Endothelial cell of umbilical vein (primary cell): ENCODE measurements around the gene IQGAP2. TPM values are rescaled to one million over a fixed set of nuclear protein-coding genes. Genes with fewer than 3 reads are reported as not detected.

Experiments
- BruUV-seq: library from RNA; stranded (reverse); fragments of 400-500 nt; replicated peaks from 2 replicates; lab custom pipeline; 2021; lab: Mats Ljungman, UMichigan
- CTCF ChIA-PET: fragments of 300-600, 350-600 bp; sonication (Branson Sonifier 250); formaldehyde crosslinking; loops from one replicate; lab custom pipeline; 2021; ENCODE audit warnings: antibody characterized with exemption, inconsistent platforms; lab: Charles Lee
- POLR2A ChIA-PET: fragments of 300-600, 350-600 bp; sonication (Branson Sonifier 250); formaldehyde crosslinking; loops from one replicate; lab custom pipeline; 2021; ENCODE audit warnings: antibody characterized with exemption, inconsistent platforms; lab: Charles Lee
- DNase-seq: peaks from one replicate; pipeline ENCODE4 v3.0.0-alpha.2; 2011; ENCODE audit warnings: low read depth, low spot score
- FAIRE-seq: peaks from 2 replicates; lab custom pipeline; 2011; peaks lifted over from hg19 to GRCh38; lab: Jason Lieb, UNC
- H2AFZ ChIP-seq: 2 replicates; pipeline ENCODE4 v1.6.0; 2012; ENCODE audit warnings: low read depth, low read length, control low read depth, inconsistent platforms
- H3K27ac ChIP-seq: 2 replicates; pipeline ENCODE4 v1.5.1; 2011; ENCODE audit warnings: low read depth, mild to moderate bottlenecking, control low read depth, low read length, moderate library complexity; ENCODE audit not compliant: insufficient read depth
- H3K27me3 ChIP-seq, 2 experiments: 2 replicates each; pipeline versions ENCODE4 v1.6.0 to v1.6.1; 2011; ENCODE audit warnings: low read length in 2 of 2, mixed read lengths in 1 of 2; ENCODE audit not compliant: control insufficient read depth in 2 of 2, insufficient read depth in 2 of 2
- H3K36me3 ChIP-seq, 2 experiments: 2 replicates in 1 of 2; 3 replicates in 1 of 2; pipeline ENCODE4 v1.5.1; 2011; ENCODE audit warnings: low read length in 2 of 2, mild to moderate bottlenecking in 1 of 2, moderate library complexity in 1 of 2; ENCODE audit not compliant: control insufficient read depth in 2 of 2, insufficient read depth in 2 of 2; ENCODE audit errors: extremely low read depth in 1 of 2
- H3K4me1 ChIP-seq: 3 replicates; pipeline ENCODE4 v1.5.1; 2011; ENCODE audit warnings: mild to moderate bottlenecking, low read length; ENCODE audit not compliant: control insufficient read depth, insufficient read depth; ENCODE audit errors: extremely low read depth
- H3K4me2 ChIP-seq: 2 replicates; pipeline ENCODE4 v1.6.1; 2011; ENCODE audit warnings: low read length, control low read depth, mixed read lengths; ENCODE audit not compliant: insufficient read depth
- H3K4me3 ChIP-seq, 3 experiments: fragments of 200-600 bp in 1 of 3; sonication (generic), shearing (Covaris generic) in 1 of 3; replicated peaks in 1 of 3; 2 replicates each; pipeline ENCODE4 v1.5.1; 2011 to 2016; ENCODE audit warnings: control low read depth in 3 of 3, low read length in 3 of 3, mild to moderate bottlenecking in 2 of 3, inconsistent platforms in 1 of 3, low read depth in 1 of 3, moderate library complexity in 1 of 3; ENCODE audit not compliant: insufficient read depth in 1 of 3
- H3K79me2 ChIP-seq: 2 replicates; pipeline ENCODE4 v1.6.0; 2012; ENCODE audit warnings: low read length, inconsistent platforms; ENCODE audit not compliant: control insufficient read depth, insufficient read depth
- H3K9ac ChIP-seq: replicated peaks from 2 replicates; pipeline ENCODE3; 2011; ENCODE audit warnings: low read length, control low read depth; ENCODE audit not compliant: insufficient read depth; ENCODE audit errors: extremely low read depth
- H3K9me1 ChIP-seq: replicated peaks from 3 replicates; pipeline ENCODE4 v1.6.0; 2011; ENCODE audit warnings: mild to moderate bottlenecking, low read length; ENCODE audit not compliant: control insufficient read depth, insufficient read depth; ENCODE audit errors: extremely low read depth
- H3K9me3 ChIP-seq: replicated peaks from 2 replicates; pipeline ENCODE4 v1.5.1; 2012; ENCODE audit warnings: low read length, inconsistent platforms; ENCODE audit not compliant: control insufficient read depth, insufficient read depth
- H4K20me1 ChIP-seq: replicated peaks from 2 replicates; pipeline ENCODE3; 2011; ENCODE audit warnings: mild to moderate bottlenecking, low read length; ENCODE audit not compliant: control insufficient read depth, insufficient read depth; ENCODE audit errors: extremely low read depth
- EZH2 ChIP-seq: IDR thresholded peaks from 2 replicates; pipeline ENCODE4 v1.6.1; 2012; ENCODE audit warnings: borderline replicate concordance, low read depth, mild to moderate bottlenecking, moderate library complexity, low read length, inconsistent platforms; ENCODE audit not compliant: severe bottlenecking
- FOS ChIP-seq: IDR thresholded peaks from 2 replicates; pipeline ENCODE4 v1.6.1; 2011; ENCODE audit warnings: mild to moderate bottlenecking, low read length, moderate library complexity, borderline replicate concordance; ENCODE audit not compliant: insufficient read depth
- GATA2 ChIP-seq: IDR thresholded peaks from 2 replicates; pipeline ENCODE4 v1.7.0; 2011; ENCODE audit warnings: low read depth, mild to moderate bottlenecking, moderate library complexity, mixed read lengths, low read length; ENCODE audit not compliant: insufficient read length, insufficient read depth
- JUN ChIP-seq: IDR thresholded peaks from 2 replicates; pipeline ENCODE4 v1.6.1; 2011; ENCODE audit warnings: borderline replicate concordance, low read depth; ENCODE audit not compliant: insufficient read length, insufficient read depth
- MYC ChIP-seq: IDR thresholded peaks from one replicate; pipeline ENCODE4 v1.6.1; 2011; ENCODE audit warnings: mild to moderate bottlenecking, low read depth, low read length
- POLR2A ChIP-seq: IDR thresholded peaks from 2 replicates; pipeline ENCODE4 v1.6.1; 2012; ENCODE audit warnings: low read depth, mild to moderate bottlenecking, control low read depth, low read length
- POLR2AphosphoS5 ChIP-seq: IDR thresholded peaks from 2 replicates; pipeline ENCODE4 v1.6.1; 2012; ENCODE audit warnings: low read depth, mild to moderate bottlenecking, control low read depth, low read length, moderate library complexity; ENCODE audit not compliant: insufficient read depth
- dilution Hi-C: fragments of 300-500 bp; cut with MboI; formaldehyde crosslinking; loops from one replicate; pipeline ENCODE4 v1.15.0; 2019; ENCODE audit warnings: low sequenced_read_pairs; ENCODE audit not compliant: extremely low pct_ligation_motif_present
- intact Hi-C: fragments of 100-400 bp; cut with micrococcal nuclease; formaldehyde crosslinking; loops from one replicate; pipeline ENCODE4 v1.10.0; 2022
- polyA plus RNA-seq, 4 experiments: library from polyadenylated mRNA; depleted of rRNA in 3 of 4; stranded (reverse) in 3 of 4; unstranded in 1 of 4; fragments of >200 nt; gene quantifications; 2 replicates each; pipeline versions ENCODE4 v1.2.1 to v1.2.3, GENCODE V29; 2011 to 2012; ENCODE audit warnings: missing spikeins in 1 of 4
- total RNA-seq: library from RNA; stranded (reverse); gene quantifications from 2 replicates; pipeline ENCODE4 v1.2.3, GENCODE V29; 2021
- TF ChIP-seq, protein P1 (sequence below): IDR thresholded peaks from 2 replicates; pipeline ENCODE4 v1.6.1; 2011; ENCODE audit not compliant: insufficient read depth, insufficient read length
- TF ChIP-seq, protein P2 (sequence below), 2 donors: IDR thresholded peaks; 1 replicate in 1 of 2; 2 replicates in 1 of 2; pipeline ENCODE4 v1.5.1; 2011; ENCODE audit warnings: low read length in 2 of 2, mild to moderate bottlenecking in 2 of 2, moderate library complexity in 2 of 2, control low read depth in 1 of 2, inconsistent platforms in 1 of 2, low read depth in 1 of 2; ENCODE audit not compliant: insufficient read depth in 1 of 2; ENCODE audit errors: extremely low read depth in 1 of 2

The IQGAP2 gene
- total and polyA plus RNA-seq, 2 donors (not counting 3 experiments of a cell fraction or from before 2014, with no cell fraction given): 4.5 to 4.7 TPM

DNA sequence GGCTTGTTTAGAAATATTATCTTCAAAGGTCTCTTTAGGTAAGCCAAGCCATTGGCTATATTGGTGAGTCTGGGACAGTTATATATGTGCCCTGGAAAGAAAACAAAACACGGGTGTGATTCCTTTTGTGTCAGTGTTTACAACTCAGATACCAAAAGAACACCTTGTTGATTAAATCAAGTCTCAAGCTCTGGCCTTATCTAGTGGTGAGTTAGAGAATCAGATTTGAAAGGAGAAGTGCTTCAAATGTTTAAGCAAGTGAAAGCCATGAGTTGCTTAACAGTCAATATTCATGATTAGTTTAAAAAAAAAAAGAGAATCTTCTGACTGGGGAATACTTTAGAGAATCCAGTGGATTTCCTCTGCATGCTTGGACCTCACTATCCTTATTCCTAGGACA lies 68.3 kb downstream of the IQGAP2 start:
- Histone ChIP-seq H3K9me1 (no peaks in the 10 kb centered on the region), H3K27me3 (peaks cover 0 to 2% of the 10 kb centered on the region in 2 experiments), H3K36me3 (no peaks in the 10 kb centered on the region), H2AFZ (no peak overlapping the region), H3K4me2 (no peak overlapping the region), H3K9me3 (no peaks in the 10 kb centered on the region), H4K20me1 (no peaks in the 10 kb centered on the region), H3K9ac (no peak overlapping the region), H3K4me3 (no peak overlapping the region), H3K79me2 (no peaks in the 10 kb centered on the region), H3K27ac (no peak overlapping the region), H3K4me1 (no peaks in the 10 kb centered on the region)
- TF ChIP-seq JUN: no peak
- no peak for TF ChIP-seq FOS
- TF ChIP-seq EZH2: no peak
- no peak for TF ChIP-seq GATA2
- no peak for TF ChIP-seq POLR2AphosphoS5
- TF ChIP-seq POLR2A: no peak
- no peak for TF ChIP-seq MYC
- TF ChIP-seq, protein P1, sequence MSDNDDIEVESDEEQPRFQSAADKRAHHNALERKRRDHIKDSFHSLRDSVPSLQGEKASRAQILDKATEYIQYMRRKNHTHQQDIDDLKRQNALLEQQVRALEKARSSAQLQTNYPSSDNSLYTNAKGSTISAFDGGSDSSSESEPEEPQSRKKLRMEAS: no peak
- TF ChIP-seq, protein P2, sequence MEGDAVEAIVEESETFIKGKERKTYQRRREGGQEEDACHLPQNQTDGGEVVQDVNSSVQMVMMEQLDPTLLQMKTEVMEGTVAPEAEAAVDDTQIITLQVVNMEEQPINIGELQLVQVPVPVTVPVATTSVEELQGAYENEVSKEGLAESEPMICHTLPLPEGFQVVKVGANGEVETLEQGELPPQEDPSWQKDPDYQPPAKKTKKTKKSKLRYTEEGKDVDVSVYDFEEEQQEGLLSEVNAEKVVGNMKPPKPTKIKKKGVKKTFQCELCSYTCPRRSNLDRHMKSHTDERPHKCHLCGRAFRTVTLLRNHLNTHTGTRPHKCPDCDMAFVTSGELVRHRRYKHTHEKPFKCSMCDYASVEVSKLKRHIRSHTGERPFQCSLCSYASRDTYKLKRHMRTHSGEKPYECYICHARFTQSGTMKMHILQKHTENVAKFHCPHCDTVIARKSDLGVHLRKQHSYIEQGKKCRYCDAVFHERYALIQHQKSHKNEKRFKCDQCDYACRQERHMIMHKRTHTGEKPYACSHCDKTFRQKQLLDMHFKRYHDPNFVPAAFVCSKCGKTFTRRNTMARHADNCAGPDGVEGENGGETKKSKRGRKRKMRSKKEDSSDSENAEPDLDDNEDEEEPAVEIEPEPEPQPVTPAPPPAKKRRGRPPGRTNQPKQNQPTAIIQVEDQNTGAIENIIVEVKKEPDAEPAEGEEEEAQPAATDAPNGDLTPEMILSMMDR (IDR thresholded peaks at IDR 0.05; ENCODE audit: extremely low read depth in 1 of 2, insufficient read depth in 1 of 2, low read depth in 1 of 2, low read length in 2 of 2): no peak
- DNase-seq: no peak
- no peak for FAIRE-seq
- CTCF ChIA-PET: no interaction called here
- POLR2A ChIA-PET: no interaction called here
- intact Hi-C loops (no loop called here), dilution Hi-C loops (no loop called here)
- BruUV-seq: no TSS peak
